CD1c-positive myeloid dendritic cell (primary cell): Measurements from ENCODE around the gene HMOX2.
A peak's percentile ranks its signal among the peaks of the same experiment; 100 is the strongest.

Experiments
- DNase-seq: peaks from one replicate; pipeline ENCODE4 v3.0.0-alpha.2; 2016; ENCODE audit errors: extremely low spot score

Gene HMOX2

GRCh38 chr16:4523686-4524085 is 47.5 kb downstream of the HMOX2 start:
- no peak for DNase-seq

- DNase-seq, result no peak
These were observed 48.4 kb downstream of the HMOX2 start for GRCh38 chr16:4524571-4524970.

GRCh38 chr16:4525069-4525468 is 48.9 kb downstream of the HMOX2 start:
- no peak for DNase-seq

GRCh38 chr16:4525634-4526277 is 49.6 kb downstream of the HMOX2 start:
- DNase-seq, result no peak

- DNase-seq, result no peak
These were observed 53.2 kb downstream of the HMOX2 start for GRCh38 chr16:4529085-4530060.

- DNase-seq, result no peak
These were observed 55.6 kb downstream of the HMOX2 start for GRCh38 chr16:4531811-4532210.

GRCh38 chr16:4532238-4532637 is 56.0 kb downstream of the HMOX2 start:
- DNase-seq, result no peak

GRCh38 chr16:4533490-4533889 is 57.3 kb downstream of the HMOX2 start:
- DNase-seq, result no peak

GRCh38 chr16:4534151-4534790 is 58.1 kb downstream of the HMOX2 start:
- no peak for DNase-seq

- peak; percentile 29 for DNase-seq
These were observed 59.5 kb downstream of the HMOX2 start for GRCh38 chr16:4535627-4536108.

- no peak for DNase-seq
These were observed 60.4 kb downstream of the HMOX2 start for GRCh38 chr16:4536391-4537106.

GRCh38 chr16:4537376-4538343 is 61.5 kb downstream of the HMOX2 start:
- DNase-seq, result peak; percentile 32

GRCh38 chr16:4538350-4539235 is 62.4 kb downstream of the HMOX2 start, which contains the start of gene CDIP1:
Gene CDIP1 (minus strand): TSS chr16:4538773. CDS start chr16:4514130, 24,643 bp downstream.
- DNase-seq, result peak; percentile 99

GRCh38 chr16:4539716-4540284 is 63.6 kb downstream of the HMOX2 start:
- DNase-seq, result no peak

GRCh38 chr16:4544473-4544872 is 68.3 kb downstream of the HMOX2 start:
- no peak for DNase-seq

GRCh38 chr16:4548124-4548523 is 71.9 kb downstream of the HMOX2 start:
- DNase-seq, result no peak

GRCh38 chr16:4550591-4550990 is 74.4 kb downstream of the HMOX2 start:
- no peak for DNase-seq

- no peak for DNase-seq
These were observed 76.3 kb downstream of the HMOX2 start for GRCh38 chr16:4552541-4552940.

GRCh38 chr16:4556112-4556511 is 79.9 kb downstream of the HMOX2 start, which contains the start of gene C16orf96:
Gene C16orf96 (plus strand): TSS chr16:4556340. CDS start chr16:4556490, 150 bp downstream.
- no peak for DNase-seq
